NCI-H1930 (cell line): ENCODE results near the gene FGF14.
A peak's percentile ranks its signal among the peaks of the same experiment; 100 is the strongest.

ENCODE experiments used
- DNase-seq, 2 experiments: peaks; one replicate each; lab custom pipeline; 2025; lab: John Stamatoyannopoulos, UW

The FGF14 gene

GRCh38 chr13:101726681-101727080 lies 675.2 kb downstream of the FGF14 start:
- no peak for DNase-seq

DNA sequence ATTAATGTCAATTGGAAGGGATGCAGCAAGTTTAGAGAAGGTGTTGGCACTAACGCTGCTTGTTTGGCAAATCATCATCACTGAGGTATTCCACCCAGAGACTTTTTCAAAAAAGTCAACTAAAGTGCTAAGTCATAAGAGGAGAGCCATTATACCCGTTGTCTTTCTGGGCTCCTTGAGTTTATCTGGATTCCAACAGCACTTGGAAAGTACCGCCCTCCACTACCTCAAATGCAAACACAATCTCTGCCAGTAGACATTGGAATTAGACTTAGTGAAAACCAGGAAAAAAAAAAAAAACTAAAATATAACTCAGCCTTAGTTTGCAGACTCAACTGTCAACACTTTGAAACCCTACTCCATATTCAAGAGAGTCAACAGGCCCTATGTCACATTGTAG lies 683.4 kb downstream of the FGF14 start:
- DNase-seq, result no peak

- DNase-seq, result no peak
These were observed 684.5 kb downstream of the FGF14 start for GRCh38 chr13:101717353-101717752.

DNA sequence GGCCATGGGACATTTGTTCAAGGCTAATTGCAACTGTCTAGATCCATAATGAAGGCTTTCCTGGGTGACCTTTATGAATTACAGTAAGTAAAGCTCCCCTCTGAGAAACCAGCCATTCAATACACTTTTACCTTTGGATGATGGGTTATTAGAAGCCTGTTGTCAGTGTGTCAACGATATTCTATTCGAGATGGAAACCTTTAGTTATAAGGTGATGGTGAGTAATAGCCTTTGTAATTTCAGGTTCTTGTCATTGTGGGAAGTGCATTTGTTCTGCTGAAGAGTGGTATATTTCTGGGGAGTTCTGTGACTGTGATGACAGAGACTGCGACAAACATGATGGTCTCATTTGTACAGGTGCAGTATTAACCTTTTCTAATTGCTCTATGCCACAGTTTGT lies 687.7 kb downstream of the FGF14 start:
- DNase-seq, result peak; percentile 94 to 96

DNA sequence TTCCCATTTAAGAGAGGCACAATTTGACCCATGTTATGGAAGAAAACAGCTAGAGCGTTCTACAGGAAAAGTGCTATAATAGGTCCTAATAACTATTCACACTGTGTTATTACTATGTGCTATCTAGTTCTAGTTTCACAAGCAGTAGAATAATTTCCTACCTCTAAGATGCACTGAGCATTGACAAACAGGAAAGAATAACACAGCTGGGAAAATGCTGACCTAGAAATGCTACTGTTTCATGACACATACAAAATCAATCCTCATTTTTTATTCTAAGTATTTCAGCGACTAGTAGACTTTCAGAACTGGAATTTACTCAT lies 689.9 kb downstream of the FGF14 start:
- DNase-seq, result no peak

DNA sequence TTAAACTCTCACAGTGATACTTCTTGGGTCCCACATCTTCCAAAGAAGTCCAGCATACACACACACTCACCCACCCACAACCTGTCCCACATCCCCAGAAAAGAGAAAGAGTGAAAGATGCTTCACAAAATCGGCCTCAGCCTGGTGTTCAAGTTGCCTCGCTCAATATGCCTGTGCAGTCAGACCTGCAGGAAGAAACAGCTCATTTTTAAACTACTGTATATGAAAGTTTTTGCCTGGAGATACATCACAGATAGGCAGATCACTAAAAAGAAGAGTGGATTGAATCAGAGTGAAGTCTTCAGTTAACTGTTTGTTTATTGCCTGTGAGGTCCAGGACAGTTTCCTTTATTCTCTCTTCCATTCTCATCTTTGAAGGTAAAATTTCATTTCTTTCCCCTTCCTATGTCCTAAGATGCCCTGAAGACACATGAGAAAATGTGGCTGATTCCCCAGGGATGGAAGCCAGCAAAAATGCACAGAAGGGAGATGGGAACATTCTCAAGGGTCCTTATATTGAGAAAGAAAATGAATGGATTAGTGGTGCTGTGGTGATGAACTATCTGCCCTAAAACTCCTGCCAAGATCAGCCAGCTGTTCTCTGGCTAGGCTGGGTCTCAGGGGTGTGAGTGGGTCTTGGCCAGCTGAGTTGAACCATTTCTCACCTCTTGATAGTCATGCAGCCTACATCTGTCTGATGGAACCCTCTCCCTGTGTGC lies 690.4 kb downstream of the FGF14 start:
- no peak for DNase-seq

GRCh38 chr13:101709952-101710351 lies 691.9 kb downstream of the FGF14 start:
- DNase-seq, result peak; percentile 67 to 76

DNA sequence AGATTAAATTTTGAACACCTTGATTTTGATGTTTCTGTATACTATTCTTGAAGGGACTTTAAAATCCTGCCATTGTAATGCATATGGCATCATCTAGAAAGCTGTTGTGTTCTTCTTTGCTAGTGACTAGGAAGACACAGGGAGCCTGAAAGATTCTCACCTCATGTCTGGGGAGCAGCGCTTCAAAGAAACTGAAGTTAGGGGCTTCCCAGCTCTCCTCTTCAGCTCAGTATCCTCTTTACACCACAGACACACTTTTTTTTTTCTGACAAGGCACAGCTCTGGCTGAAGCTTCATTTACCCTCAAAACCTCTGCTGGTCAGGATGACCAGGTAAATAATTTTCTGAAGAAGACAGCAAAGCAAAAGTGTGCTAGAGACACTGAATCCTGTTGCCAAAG lies 693.7 kb downstream of the FGF14 start:
- DNase-seq, result no peak

GRCh38 chr13:101707659-101708058 lies 694.2 kb downstream of the FGF14 start:
- DNase-seq, result no peak

- DNase-seq, result no peak
These were observed 695.2 kb downstream of the FGF14 start for GRCh38 chr13:101706651-101707050.

- no peak for DNase-seq
These were observed 698.0 kb downstream of the FGF14 start for GRCh38 chr13:101703838-101704237.

- DNase-seq, result no peak
These were observed 698.8 kb downstream of the FGF14 start for GRCh38 chr13:101703081-101703480.

DNA sequence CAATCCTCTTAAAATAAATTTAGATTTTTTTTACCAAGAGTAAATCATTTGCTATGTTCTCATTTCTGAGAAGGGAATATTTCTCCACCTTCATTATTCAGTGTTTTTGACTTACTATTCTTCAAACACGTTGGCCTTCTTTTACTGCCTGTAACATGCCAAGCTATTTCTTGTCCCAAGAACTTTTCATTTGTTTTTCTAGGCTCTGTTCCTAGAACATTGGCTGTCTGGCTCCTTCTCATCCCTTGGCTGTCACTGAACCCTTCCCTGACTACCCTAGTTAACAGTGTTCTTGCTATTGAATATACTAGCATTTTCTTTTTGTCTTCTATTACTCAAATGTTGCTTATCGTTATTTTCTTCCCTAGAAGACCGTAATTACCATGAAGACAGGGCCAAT lies 701.2 kb downstream of the FGF14 start:
- DNase-seq, result no peak

GRCh38 chr13:101698400-101698799 lies 703.4 kb downstream of the FGF14 start:
- DNase-seq, result no peak

DNA sequence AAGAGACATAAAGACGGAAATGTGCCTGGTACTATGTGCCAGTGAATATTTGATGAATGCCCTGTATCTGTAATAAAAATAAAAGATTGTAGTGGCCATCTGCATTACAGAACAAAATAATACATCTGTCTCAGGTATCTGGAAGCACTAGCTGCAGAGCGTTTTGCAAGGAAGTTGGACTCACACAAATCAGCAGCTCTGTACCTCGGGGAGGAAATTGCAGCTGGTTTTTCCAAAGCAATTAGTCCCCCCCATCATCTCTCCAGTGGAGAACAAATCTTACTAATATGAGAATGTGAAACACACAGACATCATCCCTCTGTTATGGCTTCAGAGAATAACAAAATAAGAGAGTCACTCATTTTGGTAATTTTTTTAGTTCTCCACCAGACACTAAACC lies 704.1 kb downstream of the FGF14 start:
- no peak for DNase-seq

- no peak for DNase-seq
These were observed 705.9 kb downstream of the FGF14 start for GRCh38 chr13:101695870-101696516.

- no peak for DNase-seq
These were observed 710.4 kb downstream of the FGF14 start for GRCh38 chr13:101691341-101691860.

GRCh38 chr13:101690871-101691270 lies 711.0 kb downstream of the FGF14 start:
- no peak for DNase-seq

GRCh38 chr13:101686003-101686402 lies 715.8 kb downstream of the FGF14 start:
- no peak for DNase-seq

- DNase-seq, result no peak
These were observed 720.0 kb downstream of the FGF14 start for GRCh38 chr13:101681834-101682233.

GRCh38 chr13:101673360-101674105 lies 728.3 kb downstream of the FGF14 start:
- no peak for DNase-seq

- peak; percentile 28 to 38 for DNase-seq
These were observed 740.0 kb downstream of the FGF14 start for GRCh38 chr13:101661839-101662238.
